Endometrium (tissue), 2 donors: ENCODE data around the gene KRTAP5-3.
"Not testable (repeated sequence)": the region's sequence is repeated elsewhere in the genome, so short reads cannot be mapped to it uniquely, and the experiment has no call there.

Source experiments
- FAIRE-seq: peaks from 2 replicates; lab custom pipeline; 2012; peaks lifted over from hg19 to GRCh38; lab: Jason Lieb, UNC
- donor health status: control.
- donor health status: control.

KRTAP5-3 gene, protein sequence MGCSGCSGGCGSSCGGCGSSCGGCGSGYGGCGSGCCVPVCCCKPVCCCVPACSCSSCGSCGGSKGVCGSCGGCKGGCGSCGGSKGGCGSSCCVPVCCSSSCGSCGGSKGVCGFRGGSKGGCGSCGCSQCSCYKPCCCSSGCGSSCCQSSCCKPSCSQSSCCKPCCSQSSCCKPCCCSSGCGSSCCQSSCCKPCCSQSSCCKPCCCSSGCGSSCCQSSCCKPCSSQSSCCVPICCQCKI

DNA sequence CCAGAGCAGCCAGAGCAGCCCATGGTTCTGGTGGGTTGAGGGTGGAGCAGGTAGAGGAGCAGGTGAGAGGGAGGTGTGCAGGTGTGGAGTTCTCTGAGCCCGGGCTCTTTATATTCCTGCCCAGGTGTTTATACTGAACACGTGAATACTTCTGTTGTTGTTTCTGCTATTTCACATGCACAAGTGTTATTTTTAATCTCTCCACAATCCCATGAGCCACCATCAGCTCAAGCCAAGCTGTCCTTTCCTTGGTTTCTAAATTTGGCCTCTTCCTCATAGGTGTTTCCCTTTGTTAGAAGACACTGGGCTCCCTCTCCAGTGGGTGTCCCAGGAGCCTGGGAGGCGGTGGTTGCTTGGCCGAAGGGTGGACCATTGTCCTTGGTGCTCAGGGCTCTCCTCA is at the start of gene KRTAP5-3:
Gene KRTAP5-3, minus strand, starts transcription at position 101 of the 400 bp plus-strand sequence. Its CDS starts 78 bp downstream, at position 23.
- no peak for FAIRE-seq

DNA sequence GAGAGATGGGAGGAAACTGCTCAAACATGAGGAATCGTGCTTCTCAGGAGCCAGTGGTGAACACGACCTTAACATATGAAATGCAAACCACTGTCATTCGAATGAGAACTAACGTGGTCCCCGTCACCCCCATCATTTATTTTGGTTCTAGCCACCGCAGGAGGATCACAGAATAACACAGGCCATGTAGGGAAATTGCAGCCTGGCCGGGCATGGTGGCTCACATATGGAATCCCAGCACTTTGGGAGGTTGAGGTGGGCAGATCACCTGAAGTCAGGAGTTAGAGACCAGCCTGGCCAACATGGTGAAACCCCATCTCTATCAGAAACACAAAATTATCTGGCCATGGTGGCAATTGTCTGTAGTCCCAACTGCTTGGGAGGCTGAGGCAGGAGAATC is 48.4 kb upstream of the KRTAP5-3 start:
- no peak for FAIRE-seq

DNA sequence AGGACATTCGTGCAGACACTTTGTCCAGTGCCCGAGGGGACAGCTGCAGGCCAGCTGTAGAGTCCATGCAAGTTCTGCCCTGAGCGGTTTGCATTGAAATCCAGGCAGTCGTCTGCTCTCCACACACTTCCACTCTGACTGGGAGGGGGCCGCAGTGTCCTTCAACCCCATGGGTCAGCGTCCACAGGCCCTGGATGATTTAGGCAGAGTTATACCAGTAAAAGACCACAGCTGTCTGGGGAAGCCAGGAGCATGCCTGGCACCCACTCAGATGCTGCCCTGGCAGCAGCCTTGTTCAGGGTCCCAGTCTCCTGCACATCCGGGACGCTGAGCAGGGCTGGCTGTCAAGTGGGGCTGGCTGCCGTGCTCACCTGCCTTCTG is 47.8 kb upstream of the KRTAP5-3 start:
- no peak for FAIRE-seq

DNA sequence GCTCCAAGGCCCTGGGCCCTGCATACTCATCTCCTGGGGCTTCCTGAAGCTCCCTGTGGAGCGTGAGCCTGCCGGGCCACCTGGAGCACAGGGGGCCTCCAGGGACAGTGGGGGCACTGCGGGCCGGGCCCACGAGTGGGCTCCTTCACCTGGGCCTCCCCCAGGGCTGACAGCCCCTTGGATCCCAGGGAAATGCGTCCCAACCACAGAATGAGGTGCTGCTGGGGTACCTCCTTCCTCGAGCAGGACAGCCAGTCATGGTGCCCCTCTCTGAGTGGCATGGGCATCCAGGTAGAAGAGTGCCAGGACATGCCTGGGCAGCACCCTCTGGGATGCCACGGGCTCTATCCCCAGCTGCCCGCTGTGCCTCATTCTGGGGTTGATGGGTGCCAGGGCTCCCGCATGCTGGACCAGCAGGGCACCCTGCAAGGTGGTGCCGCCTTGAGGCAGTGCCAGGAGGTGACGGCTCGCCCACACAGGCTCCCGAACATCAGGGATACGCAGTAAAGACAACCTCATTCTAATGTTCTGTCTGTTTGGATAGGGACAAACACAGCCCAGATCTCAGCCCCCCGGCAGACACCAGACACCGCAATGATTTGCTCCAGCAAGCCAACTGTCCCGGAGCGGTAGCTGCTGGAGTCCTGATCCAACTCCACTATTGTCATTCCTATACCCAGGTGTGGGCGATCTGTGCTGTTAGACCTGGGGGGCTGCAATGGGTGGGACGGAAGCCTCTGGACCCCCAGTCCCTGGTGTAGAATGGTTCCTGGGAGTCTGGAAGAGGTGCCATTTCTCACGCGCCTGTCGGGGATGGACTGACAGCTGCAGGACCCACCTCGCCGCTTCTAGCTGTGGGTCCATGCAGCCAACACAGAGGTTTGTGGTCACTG is 47.2 kb upstream of the KRTAP5-3 start:
- FAIRE-seq: no peak

DNA sequence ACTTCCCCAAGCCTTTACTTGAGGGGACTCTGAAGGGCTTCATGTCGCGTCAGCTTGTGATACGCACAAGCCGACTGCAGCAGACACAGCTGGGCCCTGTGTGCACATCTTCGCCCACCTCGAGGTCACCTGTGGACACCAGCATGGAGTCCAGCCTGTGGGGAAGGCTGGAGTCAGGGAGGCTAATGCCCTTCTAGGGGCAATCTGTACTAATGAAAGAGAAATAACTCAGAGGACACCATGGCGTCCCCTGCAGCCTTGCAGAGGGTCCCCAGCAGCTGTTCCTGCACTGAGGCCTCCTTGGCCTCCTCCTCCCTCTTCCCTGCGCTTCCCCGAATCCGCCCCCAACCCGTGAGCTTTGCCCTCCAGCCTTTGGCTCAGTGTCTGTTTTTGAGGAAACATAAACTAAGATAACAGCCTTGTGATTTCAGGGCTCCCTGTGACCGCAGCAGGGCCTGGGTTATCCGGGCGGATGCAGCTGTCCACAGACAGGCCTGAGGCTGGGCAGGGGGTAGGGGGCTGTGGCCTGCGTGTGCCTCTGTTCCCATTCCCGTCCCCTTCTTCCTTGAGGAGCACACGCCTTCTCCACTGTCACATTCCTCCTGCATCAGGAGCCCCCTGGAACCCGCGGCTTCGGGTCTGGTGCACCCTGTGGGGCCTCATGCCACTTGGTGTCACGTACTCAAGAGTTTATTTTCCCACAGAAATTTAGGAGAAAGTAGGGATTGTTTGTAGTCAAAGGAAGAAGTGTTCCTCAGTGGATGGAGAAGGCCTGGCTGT is 46.3 kb upstream of the KRTAP5-3 start:
- FAIRE-seq: no peak

DNA sequence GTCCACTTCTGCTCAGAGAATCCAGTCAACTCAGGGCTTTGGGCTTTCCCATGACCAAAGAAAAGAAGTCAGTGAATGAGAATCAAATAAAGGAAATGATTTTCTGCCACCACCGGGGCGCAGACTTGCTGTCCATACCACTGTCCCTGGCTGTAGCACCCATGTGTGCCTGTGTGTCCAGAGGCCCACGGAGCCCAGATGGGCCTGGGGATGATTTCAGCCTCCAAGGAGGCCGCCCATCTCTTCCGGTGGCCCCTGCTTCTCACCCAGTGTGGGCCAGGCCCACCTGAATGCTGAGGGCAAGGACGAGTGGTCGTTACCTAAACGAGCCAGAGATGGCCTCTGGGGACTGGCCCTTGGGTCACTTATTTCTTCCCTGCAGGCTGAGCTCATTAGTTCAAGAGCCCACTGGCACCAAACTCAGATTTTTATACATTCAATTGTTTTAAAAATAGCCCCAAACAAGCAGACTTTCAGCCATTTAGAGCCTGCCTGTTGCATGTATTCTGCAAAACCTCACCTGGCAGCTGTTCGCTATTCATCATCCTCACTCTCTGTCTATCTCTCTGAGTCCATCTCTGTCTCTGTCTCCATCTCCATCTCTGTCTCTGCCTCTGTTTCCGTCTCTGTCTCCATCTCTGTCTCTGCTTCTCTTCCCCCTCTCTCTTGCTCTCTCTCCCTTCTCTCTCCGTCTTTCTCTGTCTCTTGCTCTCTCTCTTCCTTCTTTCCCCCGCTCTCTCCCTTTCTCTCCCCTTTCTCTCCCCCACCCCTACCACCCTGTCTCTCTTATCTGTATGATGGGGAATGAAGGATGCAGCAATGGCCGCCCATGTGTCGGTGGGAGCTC is 45.5 kb upstream of the KRTAP5-3 start:
- no peak for FAIRE-seq

DNA sequence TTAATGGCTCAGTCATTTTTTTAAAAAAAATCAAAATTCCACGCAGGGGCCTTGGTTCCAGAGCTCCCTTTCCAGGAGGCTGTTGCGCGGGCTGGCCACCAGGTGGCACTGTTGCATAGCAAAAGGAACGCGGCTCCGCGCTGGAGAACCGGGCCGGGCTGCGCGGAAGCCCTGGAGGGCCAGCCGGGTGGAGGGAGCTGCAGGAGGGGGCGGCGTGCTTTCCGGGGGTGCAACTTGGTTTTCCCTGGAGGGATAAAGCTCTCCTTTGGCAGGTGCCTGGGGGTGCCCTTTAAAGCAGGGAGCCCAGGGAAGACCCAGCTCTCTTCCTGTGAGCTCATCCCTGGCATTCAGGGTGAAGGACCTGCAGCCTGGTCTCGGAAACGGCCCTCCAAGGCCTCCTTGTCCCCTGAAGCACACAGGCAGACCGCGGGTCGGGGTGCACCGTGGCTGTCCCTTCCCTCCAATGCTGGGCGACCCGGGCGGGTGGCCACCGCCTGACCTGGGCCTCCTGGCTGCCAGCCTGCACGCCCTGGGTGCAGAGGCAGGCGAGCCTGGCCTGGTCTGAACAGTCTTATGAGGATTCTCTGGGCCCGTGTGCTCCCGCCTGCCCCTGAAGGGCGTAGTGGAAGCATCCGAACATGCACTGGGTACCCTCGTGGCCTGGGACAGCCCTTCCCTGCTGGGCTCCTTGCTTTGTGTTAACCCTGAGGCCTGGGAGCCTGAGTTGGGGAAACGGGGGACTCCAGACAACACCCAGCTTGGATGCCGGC is 44.7 kb upstream of the KRTAP5-3 start:
- no peak for FAIRE-seq

DNA sequence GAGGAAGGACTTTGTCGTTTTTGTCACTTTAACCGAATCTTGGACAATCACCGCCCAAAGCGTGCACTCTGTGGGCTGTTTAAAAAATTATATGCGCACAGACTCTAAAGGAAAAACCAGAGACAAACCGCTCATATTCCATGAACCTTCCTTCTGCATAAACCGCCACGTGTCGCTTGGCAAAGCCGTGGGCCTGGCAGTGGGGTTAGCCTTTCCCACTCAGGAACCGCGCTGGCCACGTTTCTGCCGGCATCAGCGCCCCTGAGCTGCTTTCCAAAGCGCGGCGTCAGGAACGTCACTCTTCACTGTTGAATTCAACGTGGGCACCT is 44.1 kb upstream of the KRTAP5-3 start:
- no peak for FAIRE-seq

DNA sequence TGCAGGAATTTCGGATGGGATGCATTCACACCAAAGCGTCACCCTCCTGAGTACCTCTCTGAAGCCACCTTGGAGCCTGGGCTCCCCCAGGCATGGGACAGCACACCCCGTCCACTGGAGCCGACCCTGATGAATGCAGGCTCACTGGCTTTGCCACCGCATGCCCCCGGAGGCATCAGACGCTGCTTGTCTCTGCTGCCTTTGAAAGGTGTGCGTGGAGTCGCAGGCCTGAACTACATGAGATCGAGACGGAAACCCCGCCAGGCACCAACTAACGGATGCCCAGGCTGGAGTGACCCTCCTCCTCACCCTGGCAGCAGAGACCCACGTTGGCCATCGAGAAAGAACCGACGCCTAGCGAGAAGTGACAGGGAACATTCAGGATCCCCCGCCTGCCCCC is 43.8 kb upstream of the KRTAP5-3 start:
- no peak for FAIRE-seq

DNA sequence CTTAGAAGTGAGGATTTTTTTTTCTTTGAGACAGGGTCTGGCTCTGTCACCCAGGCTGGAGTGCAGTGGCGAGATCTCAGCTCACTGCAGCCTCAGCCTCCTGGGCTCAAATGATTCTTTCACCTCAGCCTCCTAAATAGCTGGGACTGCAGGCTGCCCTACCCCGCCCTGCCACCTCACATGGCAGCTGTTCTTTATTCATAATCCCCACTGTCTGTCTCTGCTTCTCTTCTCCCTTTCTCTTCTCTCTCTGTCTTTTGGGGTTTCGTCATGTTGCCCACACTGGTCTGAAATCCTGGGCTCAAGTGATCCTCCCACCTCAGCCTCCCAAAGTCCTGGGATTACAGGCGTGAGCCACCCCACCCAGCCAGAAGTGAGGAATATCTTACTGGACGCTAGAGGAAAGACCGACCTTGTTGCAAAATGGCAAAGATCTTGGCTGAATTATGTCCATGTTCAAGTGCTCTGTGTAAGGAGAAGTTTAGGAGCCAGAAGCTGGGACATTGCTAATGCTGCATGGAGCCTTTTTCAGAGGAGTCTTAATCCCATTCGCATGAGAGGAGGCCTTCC is 43.2 kb upstream of the KRTAP5-3 start:
- no peak for FAIRE-seq

DNA sequence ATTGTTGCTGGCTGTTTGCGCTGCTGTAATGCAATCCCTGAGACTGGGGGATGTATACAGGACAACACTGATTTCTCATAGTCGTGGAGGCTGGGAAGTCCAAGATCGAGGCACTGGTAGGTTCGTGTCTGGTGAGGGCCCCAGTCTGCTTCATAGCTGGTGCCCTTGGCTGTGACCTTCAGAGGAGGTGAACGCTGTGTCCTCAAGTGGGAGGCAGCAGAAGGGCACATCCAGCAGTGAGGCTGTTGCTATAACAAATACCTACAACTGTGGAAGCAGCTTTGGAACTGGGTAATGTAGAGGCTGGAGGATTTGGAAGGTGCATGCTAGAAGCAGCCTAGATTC is 42.6 kb upstream of the KRTAP5-3 start:
- FAIRE-seq: no peak

DNA sequence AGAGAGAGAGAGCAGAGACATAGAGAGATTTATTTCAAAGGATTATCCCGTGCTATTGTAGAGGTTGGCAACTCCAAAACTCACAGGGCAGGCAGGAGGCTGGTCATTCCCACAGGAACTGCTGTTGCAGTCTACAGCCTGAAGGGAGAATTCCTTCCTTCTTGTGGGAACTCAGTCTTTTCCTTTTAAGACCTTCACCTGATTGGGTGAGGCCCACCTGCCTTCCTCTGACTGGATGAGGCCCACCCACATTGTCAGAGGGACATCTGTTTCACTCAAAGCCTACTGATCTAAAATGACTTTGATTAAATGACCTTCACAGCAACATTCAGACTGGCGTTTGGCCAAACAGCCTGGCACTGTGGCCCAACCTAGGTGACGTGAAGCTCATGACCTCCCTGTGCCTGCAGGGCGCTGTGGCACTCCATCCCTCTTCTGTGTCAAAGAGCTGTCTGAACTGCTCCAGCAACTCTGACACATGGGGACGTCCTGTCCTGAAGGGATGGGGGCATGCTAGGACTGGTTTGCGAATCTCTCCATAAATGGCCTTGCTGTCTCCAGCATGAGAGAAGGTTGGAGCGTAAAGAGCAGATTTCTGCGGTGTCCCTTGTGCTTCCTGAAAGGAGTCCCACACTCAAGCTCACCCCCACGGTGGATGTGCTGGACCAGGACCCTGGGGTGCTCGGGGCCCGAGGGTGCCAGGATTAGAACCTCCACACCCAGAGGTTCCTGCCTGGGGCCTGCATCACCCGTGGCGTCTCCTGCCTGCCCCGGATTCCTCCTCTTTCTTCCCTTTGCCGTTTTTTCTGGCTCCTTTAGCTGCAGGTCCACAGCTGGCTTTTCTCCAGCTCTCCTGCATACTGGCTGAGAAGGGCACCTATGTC is 42.0 kb upstream of the KRTAP5-3 start:
- no peak for FAIRE-seq

DNA sequence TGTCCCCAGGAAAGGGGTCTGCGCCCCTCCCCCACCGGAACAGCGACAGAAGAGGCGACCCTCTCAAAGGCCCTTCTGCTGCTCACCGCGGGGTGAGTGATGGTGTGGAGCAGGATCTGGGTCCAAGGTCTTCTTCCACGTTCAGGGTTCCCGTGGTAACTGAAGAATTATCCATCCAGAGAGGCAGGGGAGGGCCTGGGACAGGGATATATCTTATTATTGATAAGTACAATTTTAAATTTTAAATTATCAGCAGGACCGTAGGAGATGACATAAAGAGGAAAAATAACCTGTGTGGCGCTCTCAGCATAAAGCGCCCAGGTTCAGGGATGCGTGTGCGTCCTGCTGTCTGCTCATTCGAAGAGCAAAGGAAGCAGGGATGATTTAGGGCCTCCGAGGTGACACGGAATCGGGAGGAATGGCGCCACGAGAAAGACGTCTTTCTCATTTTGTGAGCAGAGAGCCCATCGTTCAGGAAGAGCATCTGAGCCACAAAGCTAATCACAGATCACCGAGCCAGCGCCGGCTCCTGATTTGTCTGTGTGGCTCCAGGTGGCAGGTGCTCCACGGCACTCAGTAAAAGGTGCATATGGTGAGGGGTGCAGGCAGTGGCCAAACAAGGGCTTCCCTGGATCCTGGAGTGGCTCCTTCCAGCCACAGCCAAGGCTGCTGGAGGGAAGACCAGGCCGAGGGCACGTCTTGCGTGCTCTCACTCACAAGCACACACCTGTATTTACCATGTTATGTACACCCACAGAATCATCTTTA is 40.6 kb upstream of the KRTAP5-3 start:
- FAIRE-seq: no peak

DNA sequence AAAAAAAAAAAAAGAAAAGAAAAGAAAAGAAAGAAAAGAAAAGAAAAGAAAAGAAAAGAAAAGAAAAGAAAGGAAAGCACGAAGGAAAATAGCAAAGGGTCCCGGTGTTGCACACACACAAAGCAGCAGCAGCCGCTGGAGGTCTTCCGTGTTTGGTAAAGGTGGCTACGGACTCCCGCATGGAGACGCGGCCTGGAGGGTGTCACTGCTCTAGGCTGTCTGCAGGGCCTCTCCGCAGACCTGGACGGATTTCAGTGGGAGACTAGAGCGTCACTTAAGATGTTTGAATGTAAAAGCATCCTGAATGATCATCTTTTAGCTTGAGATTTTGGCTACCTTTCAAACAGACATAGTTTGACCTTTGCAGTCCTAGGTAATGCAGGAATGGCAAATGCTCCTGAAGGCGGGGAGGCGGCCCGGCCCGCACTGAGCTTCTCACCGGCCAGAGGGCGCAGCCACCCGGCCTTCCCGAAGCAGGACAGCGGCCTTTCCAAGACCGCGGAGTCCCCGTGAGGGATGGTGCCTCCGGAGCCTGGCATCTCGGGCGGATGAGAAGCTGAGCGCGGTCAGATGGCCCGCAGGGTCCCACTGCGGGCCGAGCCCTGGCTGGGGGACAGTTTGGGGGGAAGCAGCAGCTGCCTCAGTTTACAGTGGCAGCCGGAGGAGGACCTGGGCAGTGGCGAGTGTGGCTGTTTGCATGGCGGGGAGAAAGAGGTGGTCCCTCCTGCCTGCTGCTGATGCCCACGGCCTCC is 39.8 kb upstream of the KRTAP5-3 start:
- FAIRE-seq: no peak

DNA sequence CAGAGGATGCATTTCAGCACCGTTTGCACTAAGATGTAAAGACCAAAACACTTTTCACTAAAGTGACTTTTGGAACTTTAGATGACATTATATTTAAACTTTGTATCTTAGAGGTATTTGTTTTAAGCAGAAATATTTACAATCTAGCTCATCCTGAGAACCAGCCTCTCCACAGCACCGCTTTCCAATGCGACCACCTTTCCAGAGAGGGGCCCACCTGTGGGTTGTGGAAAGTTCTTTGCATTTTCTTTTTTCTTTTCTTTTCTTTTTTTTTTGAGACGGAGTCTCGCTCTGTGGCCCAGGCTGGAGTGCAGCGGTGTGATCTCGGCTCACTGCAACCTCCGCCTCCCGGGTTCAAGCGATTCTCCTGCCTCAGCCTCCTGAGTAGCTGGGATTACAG is 38.3 kb upstream of the KRTAP5-3 start:
- not testable (repeated sequence) for FAIRE-seq

DNA sequence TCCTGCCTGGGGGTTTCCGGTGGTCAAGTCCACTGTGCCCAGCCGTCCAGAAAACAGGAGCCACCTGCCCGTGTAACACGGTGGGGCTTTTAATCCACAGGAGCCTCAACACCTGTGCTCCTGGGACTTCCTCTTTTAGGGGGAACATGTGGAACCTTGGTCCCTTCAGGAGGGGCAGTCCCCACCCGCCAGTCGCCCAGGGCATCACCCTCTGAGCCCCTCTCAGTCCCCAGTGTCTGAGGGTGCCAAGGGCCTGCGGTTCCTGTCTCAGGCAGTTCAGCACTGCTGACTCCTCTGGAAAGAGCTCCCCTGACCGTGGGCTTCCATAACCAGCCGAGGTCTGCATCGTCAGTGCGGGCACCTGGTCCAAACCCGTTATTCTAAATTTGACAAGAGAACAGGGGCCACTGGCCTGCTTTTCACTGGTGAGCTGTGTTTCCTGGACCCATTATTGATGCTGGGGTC is 37.1 kb upstream of the KRTAP5-3 start:
- FAIRE-seq: no peak

DNA sequence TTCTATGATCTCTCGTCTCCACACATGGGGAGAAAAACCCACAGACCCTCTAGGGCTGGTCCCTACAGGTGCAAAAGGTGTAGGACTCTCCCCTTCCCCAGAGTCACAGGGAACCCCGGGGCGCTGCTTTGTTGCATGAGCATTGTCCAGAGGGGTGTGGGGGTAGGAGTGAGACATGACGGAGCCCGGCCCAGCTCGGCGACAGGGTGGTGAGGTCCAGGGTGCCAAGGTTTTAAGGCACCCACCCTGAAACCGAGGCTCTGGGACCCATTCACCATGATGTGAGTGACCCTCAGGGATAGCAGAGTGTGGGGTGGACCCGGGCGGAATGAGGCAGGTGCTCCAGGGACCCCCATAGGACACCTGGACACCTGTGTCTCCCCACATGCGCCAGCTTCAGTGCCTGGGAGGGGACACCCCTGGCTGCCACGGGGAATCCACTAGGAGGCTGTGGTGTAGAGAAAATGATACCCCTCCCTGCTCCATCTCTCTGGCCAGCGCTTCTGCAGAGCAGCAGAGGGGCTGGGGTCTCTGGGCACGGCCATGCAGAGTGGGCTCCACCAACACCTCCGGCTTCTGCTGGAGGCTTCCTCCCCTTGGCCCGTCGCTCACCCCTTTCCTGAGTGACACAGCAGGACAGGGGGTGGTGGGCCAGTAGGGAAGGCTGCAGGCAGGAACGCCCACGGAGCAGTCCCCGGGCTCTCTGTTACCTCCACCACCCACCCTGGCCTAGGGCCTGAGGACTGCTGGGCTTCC is 36.5 kb upstream of the KRTAP5-3 start:
- FAIRE-seq: no peak
